HG02884 (cell line): ENCODE data around the gene MGAT5.

ENCODE experiments used
- ATAC-seq: cut with Tn5 transposase; IDR thresholded peaks from one replicate; pipeline ENCODE4 v1.9.1; 2021; ENCODE audit warnings: mild to moderate bottlenecking, moderate library complexity; ENCODE audit not compliant: unreplicated experiment

The MGAT5 gene

DNA sequence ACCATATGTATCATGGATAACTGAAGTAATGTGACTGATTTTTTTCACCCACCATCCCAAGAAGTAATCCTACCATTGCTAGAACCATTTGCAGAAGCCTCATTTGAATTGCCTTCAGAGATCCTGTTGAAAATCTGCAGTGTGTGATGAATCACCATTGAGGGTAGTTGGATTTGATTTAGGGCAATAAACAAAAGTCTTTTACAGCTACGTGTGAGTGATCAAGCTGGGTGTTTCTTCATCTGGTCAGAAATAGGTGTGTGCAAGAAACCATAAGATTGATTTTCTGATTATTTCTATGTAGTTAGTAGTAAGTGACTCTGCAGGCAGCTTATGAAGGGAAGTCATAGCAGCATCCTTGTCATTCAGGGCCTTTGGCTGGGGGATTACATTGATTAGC lies 159.6 kb downstream of the MGAT5 start:
- ATAC-seq: no peak

DNA sequence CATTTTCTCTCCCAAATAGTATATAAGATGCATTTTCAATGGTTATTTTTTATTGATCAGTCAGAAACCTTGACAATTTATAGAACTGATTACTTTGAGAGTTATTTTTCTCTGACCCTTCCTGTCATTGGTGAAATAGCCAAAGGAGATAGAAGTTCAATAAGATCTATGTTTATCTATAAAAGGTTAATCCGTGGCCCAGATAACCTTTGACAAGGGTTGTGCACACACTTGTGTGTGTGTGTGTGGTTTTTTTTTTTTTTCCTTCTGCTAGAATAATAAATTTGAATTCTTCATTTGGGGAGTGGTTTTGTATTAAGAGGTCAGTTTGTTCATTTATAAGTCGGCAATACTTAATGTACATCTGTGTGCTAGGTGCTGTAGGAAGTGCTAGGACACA lies 160.0 kb downstream of the MGAT5 start:
- ATAC-seq: no peak

DNA sequence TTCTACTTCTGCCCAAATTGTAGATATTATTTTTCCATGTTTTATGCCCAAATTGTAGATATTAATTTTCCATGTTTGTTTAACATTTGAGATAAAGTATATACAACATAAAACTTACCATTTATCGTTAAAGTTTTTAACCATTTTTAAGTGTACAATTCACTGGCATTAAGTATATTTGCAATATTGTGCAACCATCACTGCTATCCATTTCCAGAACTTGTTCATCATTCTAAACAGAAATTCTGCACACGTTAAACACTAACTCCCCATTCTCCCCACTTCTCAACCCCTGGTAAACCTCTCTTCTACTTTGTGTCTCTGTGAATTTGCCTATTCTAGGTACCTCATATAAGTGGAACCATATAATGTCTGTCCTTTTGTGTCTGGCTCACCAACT lies 162.1 kb downstream of the MGAT5 start:
- ATAC-seq: no peak

DNA sequence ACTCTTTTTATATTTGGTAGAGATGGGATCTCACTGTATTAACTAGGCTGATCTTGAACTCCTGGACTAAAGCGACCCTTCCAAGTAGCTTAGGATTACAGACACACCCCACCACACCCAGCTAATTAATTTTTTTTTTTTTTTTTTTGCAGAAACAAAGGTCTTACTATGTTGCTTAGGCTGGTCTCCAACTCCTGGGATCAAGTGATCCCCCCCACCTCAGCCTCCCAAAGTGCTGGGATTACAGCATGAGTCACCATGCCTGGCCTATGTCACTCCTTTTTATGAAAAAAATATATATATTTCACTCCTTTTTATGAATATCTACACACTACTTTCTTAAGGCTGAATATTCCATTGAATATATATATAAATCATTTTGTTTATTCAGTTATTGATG lies 162.8 kb downstream of the MGAT5 start:
- no peak for ATAC-seq

DNA sequence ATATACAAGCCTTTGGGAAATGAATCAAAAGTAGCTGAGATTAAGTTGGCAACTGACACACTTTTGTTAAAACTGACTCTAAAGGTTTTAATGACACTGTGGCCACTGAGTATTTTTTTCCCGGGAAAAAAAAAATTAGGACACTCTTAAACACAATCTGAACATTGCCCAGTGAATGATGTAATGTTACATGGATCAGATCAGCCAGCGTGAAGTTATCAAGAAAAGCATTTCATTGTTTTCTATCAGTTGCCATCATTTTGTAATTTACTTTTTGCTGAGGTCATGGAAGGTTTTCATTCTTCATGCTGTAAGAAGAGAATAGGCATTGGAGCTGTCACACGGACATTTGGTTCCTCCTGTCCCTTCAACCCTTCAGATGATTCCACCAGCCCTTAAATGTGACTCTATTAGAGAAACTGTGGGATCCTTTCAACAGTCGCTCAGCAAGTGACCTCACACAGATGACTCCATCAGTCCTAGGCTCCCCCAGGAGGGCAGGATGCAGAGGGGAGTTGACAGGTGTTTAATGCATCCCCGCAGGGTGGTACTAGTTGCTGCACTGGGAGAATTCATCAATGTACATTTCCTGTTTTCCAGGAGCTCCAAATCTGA lies 164.2 kb downstream of the MGAT5 start:
- ATAC-seq: no peak

DNA sequence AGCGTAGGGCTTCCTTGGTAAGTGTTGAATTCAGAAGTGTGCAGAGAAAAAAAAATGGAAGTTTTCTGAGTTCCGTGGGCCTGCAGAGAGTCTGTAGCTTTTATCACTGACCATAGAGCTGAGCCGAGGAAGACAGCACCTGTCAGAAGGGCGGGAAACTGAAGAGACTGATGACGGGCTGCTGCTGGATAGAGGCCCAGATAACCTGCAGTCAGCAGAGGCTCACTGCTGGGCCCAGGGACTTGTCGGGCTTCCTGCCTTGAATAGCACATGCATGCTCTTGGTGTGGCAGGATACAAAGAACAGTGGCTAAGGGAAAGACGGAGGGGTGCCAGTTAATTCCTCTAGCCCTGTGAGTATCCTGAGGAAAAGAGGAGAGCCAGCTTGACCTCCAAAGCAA lies 166.4 kb downstream of the MGAT5 start:
- no peak for ATAC-seq

DNA sequence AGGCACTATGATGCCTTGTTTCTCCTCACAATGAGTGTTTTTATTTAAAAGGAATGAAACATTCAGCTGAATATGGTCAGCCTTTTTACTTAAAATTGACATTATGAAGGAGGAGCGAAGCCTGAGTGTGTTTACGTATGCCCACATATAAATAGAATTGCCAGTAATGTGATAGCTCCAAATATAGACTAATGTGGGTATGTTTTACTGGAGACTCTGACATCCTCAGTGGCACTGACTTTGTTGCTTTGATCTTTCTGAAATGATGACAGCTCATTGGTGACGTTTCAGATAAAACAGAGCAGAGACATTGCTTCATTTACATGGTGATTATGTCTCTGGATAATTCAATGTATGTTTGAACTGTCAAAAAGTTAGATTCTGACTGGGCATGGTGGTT lies 167.0 kb downstream of the MGAT5 start:
- no peak for ATAC-seq

DNA sequence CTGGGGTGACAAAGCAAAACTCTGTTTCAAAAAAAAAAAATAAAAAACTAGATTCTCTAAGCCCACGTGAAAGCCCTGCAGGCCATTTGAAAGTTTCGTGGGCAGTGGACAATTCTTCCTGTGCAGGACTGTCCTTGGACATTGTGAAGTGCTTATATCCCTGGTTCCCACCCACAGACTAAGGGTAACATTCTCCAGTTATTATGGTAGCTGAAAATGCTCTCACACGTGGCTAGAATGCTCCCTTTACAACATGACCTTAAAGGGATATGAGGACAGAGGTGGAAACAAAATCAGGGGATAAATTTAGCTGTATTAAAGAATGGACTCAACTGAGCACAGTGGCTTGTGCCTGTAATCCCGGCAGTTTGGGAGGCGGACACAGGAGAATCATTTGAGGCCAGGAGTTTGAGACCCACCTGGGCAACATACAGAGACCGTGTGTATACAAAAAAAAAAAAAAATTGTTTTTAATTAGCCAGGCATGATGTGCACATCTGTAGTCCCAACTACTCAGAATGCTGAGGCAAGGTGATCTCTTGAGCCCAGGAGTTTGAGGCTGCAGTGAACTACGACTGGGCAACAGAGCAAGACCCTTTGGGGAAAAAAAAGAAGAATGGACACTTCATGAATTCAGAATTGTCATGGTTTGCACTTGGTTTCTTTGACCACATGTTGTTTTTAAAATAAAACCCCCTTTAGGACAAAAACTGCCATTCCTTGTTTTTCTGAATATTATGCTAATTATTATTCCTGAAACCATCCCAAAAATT lies 167.9 kb downstream of the MGAT5 start:
- no peak for ATAC-seq

DNA sequence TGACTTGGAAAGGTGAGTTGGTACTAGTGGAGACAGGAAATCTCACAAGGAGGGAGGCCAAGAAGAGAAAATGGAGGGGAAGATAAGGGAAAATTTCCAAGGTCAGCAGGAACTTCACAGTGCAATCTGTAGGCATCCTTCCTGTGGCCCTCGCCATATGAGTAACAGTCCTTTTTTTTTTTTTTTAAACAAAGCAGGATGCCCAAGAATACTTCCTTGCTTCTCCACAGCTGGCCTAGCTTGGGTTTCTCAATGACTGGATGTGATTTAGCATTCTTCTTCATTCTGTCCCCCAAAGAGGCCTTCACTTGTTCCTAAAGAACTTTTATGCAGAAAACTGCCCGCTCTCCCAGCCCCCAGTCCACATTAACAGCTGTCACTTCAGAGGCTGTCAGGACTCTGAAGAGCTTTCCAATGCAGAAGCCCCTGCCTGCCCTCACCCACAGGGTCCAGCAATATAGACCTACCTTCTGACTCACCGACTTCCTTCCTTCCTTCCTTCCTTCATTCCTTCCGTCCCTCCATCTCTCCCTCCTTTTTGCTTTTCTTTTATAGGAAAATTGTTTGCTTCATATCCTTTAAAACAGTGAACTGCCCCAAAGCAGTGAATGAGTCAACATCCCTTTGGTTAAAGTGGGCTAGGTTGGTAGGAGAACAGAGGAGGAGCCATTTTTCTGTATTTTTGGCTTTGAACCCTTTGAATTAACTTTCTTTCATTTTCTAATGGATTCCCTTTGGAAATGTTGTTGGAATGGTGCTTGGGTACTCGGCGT lies 172.0 kb downstream of the MGAT5 start:
- no peak for ATAC-seq

DNA sequence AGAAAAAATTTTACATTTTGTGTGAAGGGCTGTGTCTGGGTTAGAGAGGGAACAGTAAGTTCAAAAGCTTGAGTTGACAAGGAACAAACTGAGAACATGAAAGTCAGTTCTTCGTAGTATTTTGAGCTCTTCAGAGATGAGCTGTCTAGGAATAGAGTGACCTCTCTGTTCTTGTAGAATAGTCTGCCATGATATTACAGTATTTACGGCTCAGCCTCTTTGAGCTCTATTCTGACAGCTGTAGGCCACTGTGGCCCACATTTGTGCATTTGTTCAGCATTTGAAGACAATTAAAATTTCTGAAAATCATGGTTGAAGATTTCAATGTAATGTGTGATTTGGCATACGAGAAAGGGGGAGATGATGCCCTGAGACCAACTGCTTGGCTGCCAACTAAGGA lies 172.8 kb downstream of the MGAT5 start:
- ATAC-seq: no peak

DNA sequence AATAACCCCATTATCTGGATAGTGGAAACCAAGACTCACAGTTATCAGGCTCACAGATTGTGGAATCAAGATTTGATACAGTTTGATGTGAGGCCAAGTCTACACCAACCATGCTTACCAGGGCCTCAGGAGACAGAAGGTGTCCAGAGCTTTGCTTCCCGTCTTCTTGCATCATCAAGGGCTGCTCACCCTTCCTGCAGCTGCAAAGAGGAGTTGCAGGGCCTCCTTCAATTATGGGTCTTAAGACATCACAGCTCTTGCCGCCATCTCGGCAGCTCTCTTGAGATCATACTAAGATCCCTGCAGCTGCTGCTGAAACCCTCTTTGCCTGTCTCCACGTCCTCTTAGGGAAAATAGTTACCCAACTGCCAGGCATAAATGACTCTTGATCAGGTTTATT lies 176.0 kb downstream of the MGAT5 start:
- ATAC-seq: no peak

DNA sequence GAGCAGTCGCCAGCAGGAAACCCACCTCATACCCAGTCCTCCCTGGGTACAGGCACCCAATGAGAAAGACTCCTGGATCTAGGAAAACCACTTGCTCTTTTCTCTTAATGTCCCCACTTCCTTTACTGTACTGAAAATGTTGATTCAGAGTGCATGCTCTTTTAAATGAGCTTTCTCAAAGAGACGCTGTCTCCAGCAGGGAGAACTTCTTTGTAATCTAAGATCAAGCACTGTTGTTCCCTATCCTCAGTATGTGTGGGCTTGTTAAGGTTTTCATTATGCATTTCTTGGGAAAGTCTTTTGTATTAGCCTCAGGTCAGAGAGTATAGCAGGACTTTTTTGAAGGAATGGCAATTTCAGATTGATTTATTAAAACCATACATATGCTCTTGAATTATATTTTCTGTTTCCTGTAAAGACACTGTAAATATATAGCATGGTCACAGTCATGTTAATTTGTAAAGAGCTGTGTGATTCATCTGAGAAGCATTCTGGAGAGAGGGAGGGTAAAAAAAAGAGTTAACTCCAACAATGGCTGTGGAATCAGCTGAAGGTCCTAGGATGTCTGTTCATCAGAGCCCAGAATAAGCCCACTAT lies 178.1 kb downstream of the MGAT5 start:
- ATAC-seq: no peak

DNA sequence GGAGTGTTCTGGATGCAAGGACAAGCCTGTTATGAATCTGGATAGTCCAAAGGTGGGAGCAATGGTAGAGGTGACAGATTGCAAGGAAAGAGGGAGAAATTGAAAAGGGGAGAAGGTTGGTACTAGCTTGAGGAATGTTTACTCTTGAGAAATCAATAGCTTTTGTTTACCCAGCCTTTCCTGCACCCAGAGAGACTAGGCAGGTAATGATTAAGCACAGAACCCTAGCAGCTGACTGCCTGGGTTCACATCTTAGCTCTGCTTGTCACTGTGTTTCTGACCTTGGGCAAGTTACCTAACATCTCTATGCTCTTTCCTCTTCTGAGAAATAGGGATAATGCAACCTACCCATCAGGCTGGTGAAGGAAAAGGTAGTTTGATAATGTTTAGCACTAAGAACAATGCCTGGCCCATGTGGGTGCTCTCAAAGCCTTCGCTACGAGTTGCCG lies 178.6 kb downstream of the MGAT5 start:
- ATAC-seq: no peak

DNA sequence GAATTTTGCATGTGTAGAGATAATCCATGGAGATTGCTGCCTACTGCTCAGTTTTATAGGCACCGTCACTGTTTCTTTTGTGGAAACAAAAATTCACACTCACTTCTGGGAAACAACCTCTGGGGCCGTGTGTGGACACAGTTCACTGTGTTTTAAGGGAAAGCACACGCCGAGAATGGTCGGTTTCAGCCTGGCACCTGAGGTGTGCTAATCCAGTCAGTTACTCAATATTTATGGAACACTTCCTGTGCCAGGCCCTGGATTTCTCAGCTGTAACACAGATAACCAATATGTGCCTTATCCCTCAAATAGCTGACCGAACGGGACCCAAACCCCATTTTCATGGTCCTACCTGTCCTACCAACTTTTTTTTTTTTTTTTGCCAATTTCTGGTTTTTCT lies 179.6 kb downstream of the MGAT5 start:
- no peak for ATAC-seq

DNA sequence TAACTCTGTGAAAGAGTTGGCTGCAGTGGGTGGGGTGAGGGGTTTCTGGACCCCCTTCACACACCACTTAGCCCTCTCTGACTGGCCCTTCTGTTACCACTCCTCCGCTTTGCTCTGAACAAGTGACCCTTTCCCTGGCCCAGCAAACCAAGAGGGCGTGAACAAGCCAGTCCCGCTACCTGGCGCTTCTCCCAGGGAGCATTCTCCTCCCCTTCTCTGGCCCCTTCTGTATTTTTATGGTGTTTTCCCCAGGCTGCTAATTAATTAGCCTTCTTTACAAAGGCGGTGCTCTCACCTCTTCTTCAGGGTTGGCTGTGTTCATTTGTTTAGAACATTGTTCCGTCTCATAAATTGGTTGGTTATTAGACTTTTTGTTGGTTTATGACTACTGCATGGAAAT lies 180.1 kb downstream of the MGAT5 start:
- no peak for ATAC-seq

DNA sequence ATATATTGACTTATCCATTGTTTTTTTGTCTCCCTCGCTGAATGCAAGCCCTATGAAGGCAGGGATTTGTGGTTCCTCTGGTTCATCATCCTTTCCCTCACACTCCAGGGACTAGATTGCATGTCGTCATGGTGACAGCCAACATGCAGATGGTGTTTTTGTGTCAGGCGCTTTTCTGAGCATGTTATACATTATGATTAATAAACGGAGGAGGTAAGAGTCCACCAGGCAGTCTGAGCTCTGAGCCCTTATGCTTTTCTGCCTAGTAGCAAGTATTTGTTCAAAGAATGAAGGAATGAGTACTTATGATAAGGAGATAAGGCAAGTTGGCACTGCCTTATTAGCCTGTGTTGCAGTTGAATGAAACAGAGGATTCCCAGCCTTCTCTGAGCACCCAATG lies 181.6 kb downstream of the MGAT5 start:
- no peak for ATAC-seq

DNA sequence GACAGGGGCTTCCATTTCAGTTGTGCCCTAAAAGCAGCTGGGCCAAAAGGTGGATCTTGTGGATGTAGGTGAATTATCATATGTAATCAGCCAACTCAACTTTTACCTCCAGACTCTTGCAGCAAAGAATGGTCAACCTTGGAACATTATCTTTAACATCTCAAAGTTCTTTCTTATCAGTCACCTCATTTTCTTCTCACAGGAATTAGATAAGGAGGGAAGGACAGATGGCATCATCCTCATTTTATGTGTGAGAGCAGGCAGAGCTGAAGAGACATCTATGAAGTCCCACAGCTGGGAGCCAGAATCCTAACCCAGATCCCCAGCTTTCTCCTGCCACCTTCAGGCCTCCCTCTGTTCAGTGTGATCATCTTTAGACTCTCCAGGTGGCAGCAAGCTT lies 182.1 kb downstream of the MGAT5 start:
- no peak for ATAC-seq

DNA sequence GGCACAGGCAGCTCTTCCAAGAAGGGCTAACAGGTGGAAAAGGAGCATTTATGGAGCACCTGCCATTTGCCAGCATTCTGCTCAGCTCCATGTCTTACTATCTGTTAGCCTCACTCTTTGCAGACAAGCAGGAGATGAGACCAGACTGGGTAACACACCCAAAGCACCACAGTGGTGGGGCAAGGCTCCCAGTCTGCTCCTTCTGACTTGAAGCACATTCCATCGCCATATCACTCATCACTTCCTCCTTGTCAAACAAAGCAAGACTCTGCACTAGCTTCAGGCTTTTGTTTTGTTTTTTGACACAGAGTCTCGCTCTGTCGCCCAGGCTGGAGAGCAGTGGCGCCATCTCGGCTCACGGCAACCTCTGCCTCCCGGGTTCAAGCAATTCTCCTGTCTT lies 182.8 kb downstream of the MGAT5 start:
- no peak for ATAC-seq

DNA sequence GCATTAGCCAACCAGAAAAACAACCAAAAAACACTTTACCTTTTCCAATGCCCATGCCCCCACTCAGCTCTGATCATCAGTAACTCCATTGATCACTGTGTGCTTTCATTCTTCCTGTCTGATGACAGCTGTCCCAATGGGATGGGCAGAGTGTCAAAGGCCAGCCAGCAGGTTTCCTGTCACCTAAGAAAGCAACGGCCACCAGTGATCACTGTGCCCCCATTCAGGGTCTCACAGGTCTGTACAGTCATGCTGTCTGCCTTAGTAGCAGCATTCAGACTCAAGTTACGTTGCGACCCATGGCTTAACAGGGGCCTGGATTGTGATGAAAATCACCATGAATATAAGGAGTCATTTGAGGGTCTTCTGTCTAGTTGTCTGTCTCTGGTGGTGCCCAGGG lies 184.5 kb downstream of the MGAT5 start:
- ATAC-seq: no peak

DNA sequence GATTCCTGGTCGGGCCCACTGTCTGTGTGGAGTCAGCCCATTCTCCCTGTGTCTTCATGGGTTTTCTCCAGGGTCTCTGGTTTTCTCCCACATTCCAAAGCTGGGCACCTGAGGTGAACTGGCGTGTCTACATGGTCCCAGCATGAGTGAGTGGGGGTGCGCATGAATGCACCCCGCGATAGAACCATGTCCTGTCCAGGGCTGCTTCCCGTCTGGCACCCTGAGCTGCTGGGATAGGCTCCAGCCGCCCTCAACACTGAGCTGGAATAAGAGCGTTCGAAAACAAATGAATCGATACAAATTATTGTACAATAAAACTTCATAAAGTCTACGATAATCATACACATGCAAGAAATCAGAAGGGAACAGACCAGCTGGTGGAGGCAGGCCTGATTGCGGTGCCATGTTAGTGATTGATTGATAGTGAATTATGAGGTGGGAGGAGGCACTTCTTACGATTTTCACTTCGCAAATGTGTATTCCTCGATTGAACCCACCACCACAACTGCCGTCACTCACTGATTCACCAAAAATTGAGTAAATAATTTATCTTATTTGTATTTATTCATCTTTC lies 186.6 kb downstream of the MGAT5 start:
- no peak for ATAC-seq

DNA sequence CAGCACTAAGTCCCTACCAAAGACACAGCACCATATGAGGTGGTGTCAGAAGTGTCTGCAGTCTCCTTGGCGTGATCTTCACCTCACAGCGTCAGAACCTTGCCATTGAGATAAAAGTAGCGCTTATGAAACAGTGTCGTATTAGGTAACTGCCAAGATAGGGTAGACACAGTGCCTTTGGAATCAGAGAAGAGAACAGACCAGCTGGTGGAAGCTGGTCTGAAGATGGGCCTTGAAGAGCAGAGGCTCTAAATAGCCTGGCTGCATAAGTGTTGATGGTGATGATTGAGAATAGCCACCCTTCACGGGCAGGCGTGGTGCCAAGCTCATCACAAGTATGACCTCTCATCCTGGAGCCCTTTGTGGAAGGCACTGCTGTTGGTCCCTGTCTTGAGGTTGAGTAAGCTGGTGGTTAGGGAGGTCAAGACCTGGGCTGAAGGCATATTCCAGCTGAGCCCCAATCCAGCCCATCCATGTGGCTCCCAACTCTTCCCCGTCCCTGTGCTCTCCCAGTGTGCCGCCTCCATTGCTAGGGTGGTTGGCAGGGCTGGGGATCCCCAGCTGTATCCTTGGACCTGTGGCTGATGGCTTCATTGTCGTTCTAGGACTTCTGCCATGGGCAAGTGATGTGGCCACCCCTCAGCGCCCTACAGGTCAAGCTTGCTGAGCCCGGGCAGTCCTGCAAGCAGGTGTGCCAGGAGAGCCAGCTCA lies 187.4 kb downstream of the MGAT5 start:
- ATAC-seq: no peak
